HG03432 (cell line): ENCODE data around the gene ATP1A1.

Source experiments
- ATAC-seq: cut with Tn5 transposase; IDR thresholded peaks from one replicate; pipeline ENCODE4 v1.9.1; 2021; ENCODE audit warnings: mild to moderate bottlenecking, moderate library complexity; ENCODE audit not compliant: unreplicated experiment

The ATP1A1 gene

DNA sequence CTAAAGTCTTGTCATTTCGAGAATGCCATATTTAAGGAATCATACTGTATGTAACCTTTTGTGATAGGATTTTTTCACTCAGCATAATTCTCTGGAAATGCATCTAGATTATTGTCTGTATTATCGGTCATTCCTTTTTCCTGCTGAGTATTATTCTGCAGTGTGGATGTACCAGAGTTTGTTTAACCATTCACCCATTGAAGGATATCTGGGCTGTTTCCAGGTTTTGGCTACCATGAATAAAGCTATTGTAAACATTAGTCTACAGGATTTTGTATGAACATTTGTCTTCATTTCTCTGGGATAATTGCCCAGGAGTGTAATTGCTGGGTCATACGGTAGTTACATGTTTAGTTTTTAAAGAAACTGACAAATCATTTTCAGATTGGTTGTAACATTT is 61.8 kb downstream of the ATP1A1 start:
- no peak for ATAC-seq

DNA sequence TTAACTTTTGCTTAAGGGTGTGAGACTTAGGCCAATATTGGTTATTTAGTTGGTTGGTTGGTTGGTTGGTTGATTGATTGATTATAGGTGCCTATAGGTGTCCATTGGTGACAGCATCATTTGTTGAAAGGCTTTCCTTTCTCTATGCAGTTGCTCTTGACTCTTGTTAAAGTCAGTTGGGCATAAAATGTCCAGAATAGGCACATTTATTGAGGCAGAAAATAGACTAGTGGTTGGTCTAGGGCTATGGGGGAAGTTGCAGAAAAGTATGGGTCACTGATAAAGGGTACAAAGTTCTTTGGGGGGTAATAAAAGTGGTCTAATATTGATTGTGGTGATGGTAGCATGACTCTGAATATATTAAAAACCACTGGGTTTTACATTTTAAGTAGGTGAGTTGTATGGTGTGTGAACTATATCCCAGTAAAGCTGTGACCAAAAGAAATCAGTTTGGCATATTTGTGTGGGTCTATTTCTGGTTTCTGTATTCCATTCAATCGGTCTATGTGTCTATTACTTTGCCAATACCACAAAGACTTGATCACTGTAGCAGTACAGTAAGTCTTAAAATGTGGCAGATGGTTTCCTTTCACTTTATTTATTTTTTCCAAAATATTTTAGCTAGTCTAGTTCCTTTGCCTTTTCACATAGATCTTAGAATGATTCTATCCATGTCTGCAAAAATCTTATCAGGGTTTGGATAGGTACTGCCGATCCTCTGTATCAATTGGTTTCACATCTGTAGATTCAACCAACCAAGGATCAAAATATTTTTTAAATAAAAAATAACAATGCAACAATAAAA is 63.0 kb downstream of the ATP1A1 start:
- no peak for ATAC-seq

DNA sequence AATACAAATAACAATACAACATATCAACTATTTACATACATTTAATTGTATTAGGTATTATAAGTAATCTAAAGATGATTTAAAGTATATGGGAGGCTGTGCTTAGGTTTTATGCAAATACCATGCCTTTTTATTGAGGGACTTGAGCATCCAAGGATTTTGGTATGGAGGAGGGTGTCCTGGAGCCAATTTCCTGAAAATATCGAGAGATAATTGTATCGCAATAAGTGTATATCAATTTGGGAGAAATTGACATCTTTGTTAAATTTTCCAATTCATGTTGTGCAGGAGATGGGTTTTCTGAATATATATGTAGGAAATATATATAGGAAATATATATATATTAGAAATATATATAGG is 63.5 kb downstream of the ATP1A1 start:
- no peak for ATAC-seq

DNA sequence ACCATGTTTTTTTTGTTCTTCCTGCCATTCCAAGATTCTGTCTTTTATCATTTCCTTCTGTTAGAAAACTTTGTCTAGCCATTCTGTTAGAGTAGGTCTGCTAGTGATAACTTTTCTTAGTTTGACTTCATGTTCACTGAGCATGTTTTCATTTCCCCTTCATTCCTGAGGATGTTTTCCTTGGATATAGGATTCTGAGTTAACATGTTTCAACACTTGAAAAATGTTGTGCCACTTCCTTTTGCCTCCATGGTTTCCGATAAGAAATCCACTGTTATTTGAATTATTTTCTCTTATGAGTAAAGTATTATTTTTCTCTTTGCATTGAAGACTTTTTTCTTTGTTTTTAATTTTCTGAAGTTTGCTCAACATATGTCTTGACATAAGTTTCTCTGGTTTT is 66.7 kb downstream of the ATP1A1 start:
- no peak for ATAC-seq

DNA sequence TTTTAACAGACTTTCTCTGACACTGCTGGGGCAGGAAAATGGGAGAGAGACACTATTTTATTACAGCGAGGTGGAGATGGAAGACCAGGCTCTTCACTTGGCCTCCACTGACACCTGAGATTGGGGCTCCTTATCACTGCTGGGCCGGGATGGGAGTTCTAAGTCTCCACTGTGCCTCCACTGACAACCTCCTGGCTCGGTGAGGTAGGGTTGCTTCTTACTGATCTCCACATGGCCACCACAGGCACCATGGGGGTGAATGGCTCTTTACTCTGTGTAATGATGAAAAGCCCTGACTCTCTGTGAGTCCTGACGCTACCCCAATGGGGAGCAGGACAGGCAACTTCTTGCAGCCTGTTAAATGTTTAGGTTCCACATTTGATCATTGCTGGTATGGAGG is 67.7 kb downstream of the ATP1A1 start:
- ATAC-seq: no peak

DNA sequence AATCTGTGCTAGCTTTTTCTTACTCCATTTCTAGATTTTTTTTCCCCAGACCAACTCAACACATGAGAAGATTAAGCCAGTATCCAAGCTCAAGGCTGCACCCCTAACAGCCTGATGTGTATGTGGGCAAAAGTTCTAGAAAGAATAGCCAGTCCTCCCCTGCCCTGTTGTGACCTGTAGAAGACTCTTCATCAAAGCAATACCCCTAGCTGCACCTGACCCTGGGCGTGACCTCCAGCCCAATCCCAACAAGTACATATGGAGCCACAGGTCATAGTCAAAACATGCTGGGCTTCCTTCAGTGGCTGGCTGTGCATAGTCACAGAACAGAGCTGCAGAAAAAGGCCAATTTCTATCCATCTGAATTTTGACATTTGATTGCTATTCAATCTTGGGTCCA is 72.5 kb downstream of the ATP1A1 start:
- no peak for ATAC-seq

DNA sequence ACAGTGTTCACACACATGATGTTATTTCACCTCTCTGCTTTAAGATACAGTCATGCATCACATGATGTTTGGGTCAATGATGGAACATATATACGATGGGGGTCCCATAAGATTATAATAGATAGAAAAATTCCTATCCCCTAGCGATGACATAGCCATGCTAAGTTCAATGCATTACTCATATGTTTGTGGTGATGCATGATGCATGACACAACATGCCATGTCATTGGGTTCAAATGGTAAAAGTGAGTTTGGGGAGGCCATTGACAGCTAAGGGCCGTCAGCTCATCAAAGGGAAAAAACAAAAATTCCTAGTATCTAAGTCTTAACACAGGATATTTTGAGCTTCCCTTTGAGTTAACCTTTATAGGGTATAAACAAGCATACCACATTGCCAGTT is 73.6 kb downstream of the ATP1A1 start:
- ATAC-seq: no peak

DNA sequence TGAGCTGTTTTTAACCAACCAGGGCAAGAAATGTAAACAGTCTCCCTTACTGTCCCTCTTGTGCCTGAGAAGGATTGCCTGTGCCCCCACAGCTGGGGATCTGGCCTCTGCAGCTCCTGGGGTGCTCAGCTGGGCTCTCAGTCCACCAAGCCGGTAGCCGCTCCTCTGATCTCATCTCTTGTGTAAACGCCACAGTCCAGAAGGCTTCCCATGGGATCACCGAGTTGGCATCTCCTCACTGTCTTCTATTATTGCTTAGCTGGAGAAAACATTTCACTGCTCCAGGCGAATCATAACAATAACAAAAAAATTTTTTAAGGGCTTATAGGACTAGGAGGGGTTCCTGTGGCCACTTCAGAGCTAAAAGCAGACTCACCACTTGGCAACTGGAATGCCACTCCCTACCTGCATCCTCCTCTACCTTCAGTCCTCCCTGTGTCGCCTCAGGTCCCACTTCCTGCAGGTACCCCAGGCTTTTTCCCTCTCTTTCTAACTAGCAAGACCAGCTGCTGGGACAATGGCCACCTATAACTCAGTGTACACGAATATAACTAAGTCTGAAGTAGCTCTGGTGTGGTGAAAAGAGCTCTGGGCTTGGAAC is 75.8 kb downstream of the ATP1A1 start:
- no peak for ATAC-seq

DNA sequence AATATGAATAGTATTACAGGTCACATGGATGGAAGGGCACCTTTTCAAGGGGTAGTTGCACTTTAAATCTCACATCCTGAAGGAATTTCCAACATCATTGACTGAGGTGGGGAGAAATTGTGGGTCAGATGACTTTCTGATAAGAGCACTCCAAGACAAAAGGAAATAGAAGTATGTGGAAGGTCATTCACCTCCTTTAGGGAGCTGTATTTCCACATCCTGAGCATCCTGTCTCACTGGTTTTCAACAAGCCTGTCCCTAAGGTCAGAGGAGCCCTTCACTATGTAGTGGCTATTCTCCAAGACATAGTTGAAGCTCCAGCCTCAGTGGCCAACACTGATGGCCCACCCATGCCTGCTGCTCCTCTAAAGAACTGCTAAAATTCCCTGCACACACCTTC is 76.5 kb downstream of the ATP1A1 start:
- ATAC-seq: no peak

DNA sequence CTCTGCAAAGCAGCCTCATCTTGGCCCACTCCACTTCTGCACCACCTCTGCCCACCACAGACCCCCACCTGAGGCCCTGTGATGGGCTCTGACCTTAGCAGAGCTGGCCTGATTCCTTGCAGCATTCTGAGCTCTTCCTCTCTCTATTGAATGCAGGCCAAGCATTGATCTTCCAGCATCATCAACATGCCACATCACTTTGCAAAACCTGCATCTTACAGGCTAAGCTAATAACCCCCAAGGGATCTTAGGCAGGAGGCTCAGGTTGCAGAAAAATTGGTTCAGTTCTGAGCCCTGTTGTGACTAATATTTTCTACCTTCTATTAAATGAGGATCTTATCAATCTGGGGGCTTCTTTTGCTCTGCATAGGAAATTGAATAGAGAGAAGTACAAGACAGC is 78.7 kb downstream of the ATP1A1 start:
- no peak for ATAC-seq

DNA sequence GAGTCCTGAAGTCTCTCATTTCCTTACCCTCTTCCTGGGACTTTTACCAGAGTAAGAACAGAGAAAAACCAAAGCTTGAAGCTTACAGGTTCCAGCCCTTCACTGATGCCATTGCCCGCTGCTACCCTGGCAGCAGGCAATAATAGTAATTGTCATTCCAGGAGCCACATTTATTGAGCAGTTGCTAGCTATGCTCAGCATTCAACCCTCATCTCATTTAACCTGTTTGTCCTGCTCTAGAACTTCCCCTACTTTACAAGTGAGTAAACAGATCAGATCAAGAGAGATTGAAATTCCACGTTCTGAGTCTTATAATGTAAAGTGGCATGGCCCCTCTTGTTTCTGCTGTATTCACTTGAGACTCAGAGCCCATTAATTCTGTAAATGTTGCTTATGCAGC is 80.4 kb downstream of the ATP1A1 start:
- no peak for ATAC-seq

DNA sequence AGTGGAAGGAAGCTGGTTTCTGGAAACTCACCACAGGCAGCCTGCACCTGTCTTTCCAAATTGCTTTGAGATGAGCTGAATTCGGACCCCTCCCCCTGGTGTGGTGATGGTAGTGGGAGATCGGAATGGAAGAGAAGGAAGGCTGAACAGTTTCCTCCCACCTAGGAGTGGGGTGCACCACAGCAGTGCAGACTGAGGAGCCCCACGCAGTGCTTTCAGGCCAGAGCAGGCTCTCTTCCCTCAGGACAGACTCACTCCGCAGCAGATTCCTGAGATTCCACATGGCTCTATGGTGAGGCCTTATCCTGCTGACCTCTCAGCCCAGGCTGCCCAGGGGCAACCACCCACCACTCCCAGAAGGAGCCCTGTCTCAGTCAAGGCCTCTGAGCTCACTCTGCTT is 80.9 kb downstream of the ATP1A1 start:
- ATAC-seq: no peak
